ENCODE data around the gene GDPD4.

DNA sequence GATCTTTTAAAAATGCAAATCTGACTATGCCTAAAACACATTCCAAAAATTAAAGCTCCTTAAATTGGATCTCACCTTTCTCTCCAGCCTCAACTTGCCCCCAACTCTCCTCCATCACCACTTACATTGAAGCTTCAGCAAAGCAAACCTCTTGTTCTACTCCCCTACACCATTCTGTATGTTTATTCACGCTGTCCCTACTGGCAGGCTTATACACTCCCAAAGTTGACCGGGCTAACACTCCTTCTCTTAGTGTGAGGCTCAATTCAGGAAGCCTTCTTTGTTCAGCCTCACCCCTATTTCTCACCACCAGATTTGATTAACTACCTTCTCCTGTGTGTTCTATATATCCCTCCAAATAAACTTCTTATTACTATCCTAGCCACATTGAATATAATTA is 1.8 kb upstream of the GDPD4 start:
- TF ChIP-seq EP300 (IDR thresholded peaks at IDR 0.05): no peak
- no peak for TF ChIP-seq CTCF (IDR thresholded peaks at IDR 0.05)
